Subcutaneous adipose tissue (tissue), 4 donors: ENCODE measurements around the gene LDLRAD4. TPM values are rescaled to one million over a fixed set of nuclear protein-coding genes. Genes with fewer than 3 reads are reported as not detected.

Experiments
- total RNA-seq, 4 donors: library from RNA; depleted of rRNA; stranded (reverse); fragments of >200 nt; gene quantifications; one replicate each; pipeline ENCODE4 v1.1.0, GENCODE V29; 2016
- TF ChIP-seq, protein P1 (sequence below): fragments of 450-650 bp; IDR thresholded peaks from one replicate; pipeline ENCODE4 v1.5.1; 2016; ENCODE audit warnings: low read depth, mild to moderate bottlenecking, control low read depth, antibody characterized with exemption, moderate library complexity

Gene LDLRAD4
- total RNA-seq, 4 donors from 2014 or later: 16.4 to 28.4 (median 21.6) TPM

DNA sequence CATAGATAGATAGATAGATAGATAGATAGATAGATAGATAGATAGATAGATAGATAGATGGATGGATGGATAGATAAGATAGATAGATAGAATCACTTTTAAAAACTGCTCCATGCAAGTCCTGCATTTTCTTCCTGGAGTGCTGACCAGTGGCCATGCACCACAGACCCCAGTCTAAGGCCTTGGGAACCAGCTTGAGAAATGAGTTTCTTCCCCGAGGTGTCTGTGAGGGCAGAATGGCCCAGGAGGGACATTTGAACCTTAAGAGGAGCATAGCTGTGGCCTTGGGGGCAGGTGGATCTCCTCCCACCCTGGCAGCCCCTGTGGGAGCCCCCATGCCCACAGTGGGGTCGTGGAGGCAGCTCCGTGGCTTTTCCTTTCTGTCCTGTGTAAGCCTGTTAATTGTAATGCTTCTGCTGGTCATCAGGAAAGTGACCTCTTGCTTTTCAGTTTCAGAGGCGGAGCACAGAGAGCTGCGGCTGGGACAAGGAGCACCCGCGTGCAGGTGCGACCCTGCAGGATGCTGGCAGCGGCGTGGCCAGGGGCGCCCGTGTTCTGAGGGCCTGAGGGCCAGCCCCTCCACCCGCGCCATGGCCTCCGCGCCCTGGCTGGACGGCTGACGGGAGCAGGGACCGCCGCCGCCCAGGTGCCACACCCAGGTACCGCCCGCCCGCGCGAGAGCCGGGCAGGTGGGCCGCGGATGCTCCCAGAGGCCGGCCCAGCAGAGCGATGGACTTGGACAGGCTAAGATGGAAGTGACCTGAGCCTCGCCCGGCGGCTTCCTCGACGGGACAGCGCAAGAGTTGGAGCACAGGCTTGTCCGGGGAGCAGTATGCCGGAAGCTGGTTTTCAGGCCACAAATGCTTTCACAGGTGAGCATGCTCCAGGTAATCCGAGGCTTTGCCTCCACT lies 168.6 kb downstream of the LDLRAD4 start:
- TF ChIP-seq, protein P1, sequence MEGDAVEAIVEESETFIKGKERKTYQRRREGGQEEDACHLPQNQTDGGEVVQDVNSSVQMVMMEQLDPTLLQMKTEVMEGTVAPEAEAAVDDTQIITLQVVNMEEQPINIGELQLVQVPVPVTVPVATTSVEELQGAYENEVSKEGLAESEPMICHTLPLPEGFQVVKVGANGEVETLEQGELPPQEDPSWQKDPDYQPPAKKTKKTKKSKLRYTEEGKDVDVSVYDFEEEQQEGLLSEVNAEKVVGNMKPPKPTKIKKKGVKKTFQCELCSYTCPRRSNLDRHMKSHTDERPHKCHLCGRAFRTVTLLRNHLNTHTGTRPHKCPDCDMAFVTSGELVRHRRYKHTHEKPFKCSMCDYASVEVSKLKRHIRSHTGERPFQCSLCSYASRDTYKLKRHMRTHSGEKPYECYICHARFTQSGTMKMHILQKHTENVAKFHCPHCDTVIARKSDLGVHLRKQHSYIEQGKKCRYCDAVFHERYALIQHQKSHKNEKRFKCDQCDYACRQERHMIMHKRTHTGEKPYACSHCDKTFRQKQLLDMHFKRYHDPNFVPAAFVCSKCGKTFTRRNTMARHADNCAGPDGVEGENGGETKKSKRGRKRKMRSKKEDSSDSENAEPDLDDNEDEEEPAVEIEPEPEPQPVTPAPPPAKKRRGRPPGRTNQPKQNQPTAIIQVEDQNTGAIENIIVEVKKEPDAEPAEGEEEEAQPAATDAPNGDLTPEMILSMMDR: no peak

DNA sequence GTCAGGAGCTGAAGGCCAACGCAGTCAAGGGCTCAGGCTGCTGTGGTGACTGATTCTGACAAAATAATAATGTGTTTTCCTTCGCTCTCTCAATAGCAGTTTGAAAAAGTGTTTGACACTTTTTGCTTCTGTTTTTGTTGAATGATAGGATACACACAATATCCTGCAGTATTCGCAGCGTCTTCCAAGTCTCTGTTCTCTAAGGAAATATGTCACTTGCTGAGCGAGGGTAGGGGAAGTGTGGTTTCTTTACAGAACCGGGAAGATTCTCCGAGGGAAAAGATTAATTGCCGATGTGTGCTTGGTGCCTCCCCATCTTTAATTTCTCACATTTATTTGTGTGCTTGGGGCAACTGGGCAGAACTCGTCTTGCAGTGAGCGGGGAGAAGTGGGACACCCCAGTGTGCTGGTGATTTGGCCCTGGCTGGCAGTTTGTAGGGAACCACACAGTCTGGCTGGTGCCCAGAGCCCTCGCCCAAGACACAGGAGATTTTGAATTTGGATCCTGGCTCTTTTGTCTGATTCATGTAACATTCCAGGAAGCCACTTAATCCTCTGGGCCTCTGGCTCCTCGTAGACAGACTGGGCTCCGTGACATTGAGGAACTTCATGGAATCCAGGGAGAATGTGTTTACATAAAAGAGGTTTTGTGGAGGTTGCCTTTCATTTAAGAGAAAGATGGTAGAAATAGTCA lies 169.4 kb downstream of the LDLRAD4 start:
- TF ChIP-seq, protein P1: no peak

DNA sequence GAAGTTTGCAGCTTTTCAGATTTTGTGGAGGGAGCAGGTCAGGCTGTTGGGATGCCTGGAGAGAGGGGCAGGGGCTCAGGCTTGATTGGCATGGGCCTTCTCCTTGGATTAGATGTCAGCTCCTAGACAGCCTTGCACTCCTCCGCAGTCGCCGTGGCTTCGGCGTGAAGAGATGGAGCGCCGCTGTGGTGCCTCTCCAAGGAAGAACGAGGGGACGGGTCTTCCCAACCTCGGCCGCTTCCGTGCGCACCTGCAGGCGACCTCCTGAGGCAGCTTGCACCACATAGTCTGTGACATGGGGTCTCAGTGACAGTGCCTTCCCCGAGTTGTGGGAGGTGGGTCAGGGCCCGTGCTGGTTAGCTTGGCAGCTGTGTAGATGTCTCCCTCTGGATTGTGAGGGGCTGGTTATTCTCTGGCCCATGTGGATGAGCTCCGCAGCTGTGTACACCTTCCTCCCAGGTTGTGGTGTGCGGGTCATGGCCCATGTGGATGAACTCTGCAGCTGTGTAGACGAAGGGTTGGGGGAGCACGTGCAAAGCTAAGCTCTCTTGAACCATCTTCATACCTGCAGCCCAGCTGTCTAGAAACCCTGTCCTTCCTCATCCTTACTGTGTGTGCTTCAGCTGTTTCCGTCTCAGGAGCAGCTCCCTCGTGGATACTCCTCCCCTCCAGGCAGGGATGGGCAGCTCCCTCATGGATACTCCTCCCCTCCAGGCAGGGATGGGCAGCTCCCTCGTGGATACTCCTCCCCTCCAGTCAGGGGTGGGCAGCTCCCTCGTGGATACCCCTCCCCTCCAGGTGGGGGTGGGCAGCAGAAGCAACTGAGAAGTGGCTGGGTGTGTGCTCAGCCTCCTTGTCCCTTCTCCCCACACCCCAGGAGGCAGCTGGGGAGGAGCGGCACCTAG lies 170.3 kb downstream of the LDLRAD4 start:
- TF ChIP-seq, protein P1: no peak

DNA sequence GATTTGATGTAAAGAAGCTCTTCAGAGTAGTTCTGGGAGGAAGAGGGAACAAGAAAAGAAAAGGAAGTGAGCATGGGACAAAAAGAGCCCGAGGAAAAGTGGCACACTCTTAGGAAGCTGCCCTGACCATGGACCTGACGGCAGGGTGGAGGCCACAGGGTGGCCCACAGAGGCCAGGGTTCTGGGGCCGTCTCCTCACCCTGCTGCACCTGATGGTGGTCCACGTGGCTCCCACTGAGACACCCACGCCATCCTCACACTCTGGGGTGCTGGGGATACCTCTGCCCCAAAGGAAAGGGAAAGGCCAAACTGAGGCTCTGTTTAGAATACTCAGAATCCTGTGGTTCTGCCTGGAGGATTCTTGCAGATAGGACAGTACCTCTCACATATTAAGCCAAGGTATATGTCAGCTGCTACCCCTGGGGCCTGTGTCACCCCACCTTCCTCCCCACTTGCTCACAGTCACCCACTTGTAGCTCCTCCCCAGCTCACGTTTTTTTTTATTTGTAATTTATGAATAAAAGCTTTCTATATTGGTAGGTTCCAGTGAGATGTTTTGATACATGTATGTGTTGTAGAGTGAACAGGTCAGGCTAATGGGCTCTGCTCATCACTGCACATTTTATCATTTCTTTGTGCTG lies 171.1 kb downstream of the LDLRAD4 start:
- TF ChIP-seq, protein P1: no peak

DNA sequence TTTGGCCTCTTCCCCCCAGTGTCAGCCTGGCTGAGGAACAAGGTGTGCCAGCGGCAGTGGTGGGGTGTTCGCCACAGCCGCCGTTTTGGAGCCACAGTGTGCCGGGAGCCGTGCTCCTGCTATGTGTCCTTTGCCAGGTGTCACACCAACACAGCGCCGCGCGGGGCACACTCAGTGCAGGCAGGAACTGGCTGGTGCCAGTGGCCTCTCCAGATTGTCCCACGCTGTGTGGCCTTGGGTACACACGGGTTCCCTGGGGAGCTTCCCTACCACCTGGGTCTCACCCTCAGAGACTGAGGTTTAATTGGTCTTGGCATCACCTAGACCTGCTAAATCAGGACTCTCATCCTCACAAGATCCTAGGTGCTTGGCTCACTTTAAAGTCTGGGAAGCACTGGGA lies 171.6 kb downstream of the LDLRAD4 start:
- TF ChIP-seq, protein P1: no peak

DNA sequence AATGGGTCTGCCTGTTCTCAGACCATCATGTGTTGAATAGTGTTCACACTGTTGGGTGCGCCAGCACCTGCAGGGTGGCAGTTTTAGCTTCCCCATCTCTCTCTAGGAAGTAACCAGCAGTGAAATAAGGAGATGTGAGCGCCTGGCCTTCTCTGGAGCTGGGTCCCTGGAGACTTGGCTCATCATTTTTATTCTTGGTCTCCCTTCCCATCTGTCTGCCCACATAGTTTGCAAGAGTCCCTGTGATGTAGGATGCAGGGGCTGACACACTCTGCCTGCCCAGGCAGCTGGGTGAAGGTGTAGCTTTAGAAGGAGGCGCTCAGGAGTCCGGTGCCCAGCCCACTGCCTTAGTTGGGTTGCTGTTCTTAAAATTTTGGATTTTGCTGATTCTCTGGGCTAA lies 172.2 kb downstream of the LDLRAD4 start:
- TF ChIP-seq, protein P1: no peak
